Lung (tissue), 12 donors: Measurements from ENCODE around the gene ZGPAT. TPM values are rescaled to one million over a fixed set of nuclear protein-coding genes. Genes with fewer than 3 reads are reported as not detected.

Experiments
- ATAC-seq: fragments of 200-7000 bp; cut with Tn5 transposase; one replicate; pipeline ENCODE4 v1.9.1; 2020; ENCODE audit warnings: moderate number of reproducible peaks; ENCODE audit not compliant: insufficient read depth, low FRiP score
- DNase-seq, 3 donors: peaks; one replicate each; pipeline ENCODE4 v3.0.0-alpha.2; 2013 to 2017
- H3K27ac ChIP-seq, 2 donors: one replicate each; pipeline ENCODE4 v1.5.1; 2013; ENCODE audit warnings: mild to moderate bottlenecking in 2 of 2, moderate library complexity in 2 of 2, control low read depth in 1 of 2, inconsistent platforms in 1 of 2, low read depth in 1 of 2, low read length in 1 of 2
- H3K27me3 ChIP-seq, 3 donors: one replicate each; pipeline ENCODE4 v1.5.1; 2013; ENCODE audit warnings: low read length in 2 of 3; ENCODE audit not compliant: control insufficient read depth in 3 of 3, insufficient read depth in 3 of 3
- H3K36me3 ChIP-seq, 4 donors: one replicate each; pipeline ENCODE4 v1.5.1; 2013; ENCODE audit warnings: low read length in 4 of 4, mild to moderate bottlenecking in 1 of 4, moderate library complexity in 1 of 4; ENCODE audit not compliant: control insufficient read depth in 4 of 4, insufficient read depth in 4 of 4
- H3K4me1 ChIP-seq, 5 donors: one replicate each; pipeline ENCODE4 v1.5.1; 2013; ENCODE audit warnings: low read length in 5 of 5, mild to moderate bottlenecking in 2 of 5, moderate library complexity in 1 of 5; ENCODE audit not compliant: control insufficient read depth in 5 of 5, insufficient read depth in 5 of 5
- H3K4me3 ChIP-seq: one replicate; pipeline ENCODE4 v1.5.1; 2013; ENCODE audit warnings: mild to moderate bottlenecking, control low read depth, moderate library complexity
- H3K9ac ChIP-seq, 2 donors: one replicate each; pipeline ENCODE4 v1.5.1; 2013; ENCODE audit warnings: low read length in 2 of 2, control low read depth in 1 of 2; ENCODE audit not compliant: insufficient read depth in 1 of 2
- H3K9me3 ChIP-seq, 4 donors: one replicate each; pipeline ENCODE4 v1.5.1; 2013; ENCODE audit warnings: low read length in 3 of 4, mild to moderate bottlenecking in 1 of 4, moderate library complexity in 1 of 4; ENCODE audit not compliant: control insufficient read depth in 4 of 4, insufficient read depth in 3 of 4
- CTCF ChIP-seq: IDR thresholded peaks from 2 replicates; pipeline ENCODE4 v1.5.1; 2012; ENCODE audit warnings: mild to moderate bottlenecking; ENCODE audit errors: control extremely low read depth, extremely low read depth
- WGBS, 2 donors: extraction: QIAGEN DNeasy Blood & Tissue Kit; methylation state at CpG; one replicate each; pipeline ENCODE4 v1.1.7; 2013; 5-methylcytosine and 5-hydroxymethylcytosine counted together
- polyA plus RNA-seq, 2 donors: library from polyadenylated mRNA; stranded (reverse); fragments of 200-250 nt; gene quantifications; one replicate each; pipeline ENCODE4 v1.2.1, GENCODE V29; 2013
- total RNA-seq, 2 donors: library from RNA; depleted of rRNA in 1 of 2; stranded (reverse); fragments of >200 nt in 1 of 2; gene quantifications; one replicate each; pipeline ENCODE4 v1.2.1, GENCODE V29; 2014 to 2021
- donor health status: control.
- donor health status: control.
- donor health status: Bipolar disorder and iron deficiency.
- donor health status: healthy.
- donor health status: DM: yes; HTN: yes; CAD: no.

Gene ZGPAT
- total and polyA plus RNA-seq, 4 donors, result 18.3 to 45.0 (median 33.7) TPM

GRCh38 chr20:63741676-63742380, 34.0 kb downstream of the ZGPAT start:
- Histone ChIP-seq H3K4me1 (peaks cover 0 to 33% (median 11%) of the 10 kb centered on the region in 5 donors), H3K27ac (peak overlapping the region; percentile 81 to 83), H3K9ac (no peak overlapping the region), H3K27me3 (no peaks in the 10 kb centered on the region), H3K9me3 (no peaks in the 10 kb centered on the region), H3K36me3 (peaks cover 0 to 28% (median 8%) of the 10 kb centered on the region in 4 donors), H3K4me3 (no peak overlapping the region)
- no peak for TF ChIP-seq CTCF
- ATAC-seq, result no peak
- no peak for DNase-seq
- WGBS, 2 donors, result 85 to 90% methylated on average over 28 to 30 of the region's 30 CpGs

- no peak for ATAC-seq
- H3K36me3 ChIP-seq, result peaks cover 0 to 30% (median 8%) of the 10 kb centered on the region in 4 donors
- WGBS, 2 donors, result 91 to 92% methylated on average over 37 of the region's 37 CpGs
- no peak overlapping the region for H3K9ac ChIP-seq
- no peak for TF ChIP-seq CTCF
- no peaks in the 10 kb centered on the region for H3K27me3 ChIP-seq
- H3K9me3 ChIP-seq, result no peaks in the 10 kb centered on the region
- H3K27ac ChIP-seq, result no peak overlapping the region
- H3K4me3 ChIP-seq, result no peak overlapping the region
- peaks cover 0 to 33% (median 11%) of the 10 kb centered on the region in 5 donors for H3K4me1 ChIP-seq
- DNase-seq, result no peak
These were observed 34.7 kb downstream of the ZGPAT start for GRCh38 chr20:63742381-63743024.

GRCh38 chr20:63743210-63743970, 35.6 kb downstream of the ZGPAT start:
- no peak overlapping the region for H3K27ac ChIP-seq
- H3K4me3 ChIP-seq, result no peak overlapping the region
- H3K9me3 ChIP-seq, result no peaks in the 10 kb centered on the region
- ATAC-seq (no peak), DNase-seq (no peak)
- WGBS, 2 donors, result 89 to 90% methylated on average over 31 of the region's 31 CpGs
- H3K4me1 ChIP-seq, result peaks cover 0 to 29% (median 11%) of the 10 kb centered on the region in 5 donors
- peaks cover 0 to 30% (median 8%) of the 10 kb centered on the region in 4 donors for H3K36me3 ChIP-seq
- TF ChIP-seq CTCF, result no peak
- no peaks in the 10 kb centered on the region for H3K27me3 ChIP-seq
- no peak overlapping the region for H3K9ac ChIP-seq
